Keratinocyte (primary cell): Measurements from ENCODE around the gene DBNDD2.

Experiments used
- EZH2 ChIP-seq: IDR thresholded peaks from one replicate; pipeline ENCODE4 v1.6.1; 2012; ENCODE audit warnings: inconsistent platforms, mild to moderate bottlenecking, low read length, moderate library complexity
- TF ChIP-seq, protein P1 (sequence below), 3 experiments: IDR thresholded peaks in 1 of 3; conservative IDR thresholded peaks in 1 of 3; optimal IDR thresholded peaks in 1 of 3; 2 replicates in 2 of 3; 3 replicates in 1 of 3; pipeline versions ENCODE3 to v1.5.1; 2011; ENCODE audit warnings: low read length in 3 of 3, mild to moderate bottlenecking in 3 of 3, moderate library complexity in 2 of 3, control low read depth in 1 of 3, inconsistent platforms in 1 of 3; ENCODE audit not compliant: insufficient read depth in 2 of 3; ENCODE audit errors: extremely low read depth in 1 of 3

DNA sequence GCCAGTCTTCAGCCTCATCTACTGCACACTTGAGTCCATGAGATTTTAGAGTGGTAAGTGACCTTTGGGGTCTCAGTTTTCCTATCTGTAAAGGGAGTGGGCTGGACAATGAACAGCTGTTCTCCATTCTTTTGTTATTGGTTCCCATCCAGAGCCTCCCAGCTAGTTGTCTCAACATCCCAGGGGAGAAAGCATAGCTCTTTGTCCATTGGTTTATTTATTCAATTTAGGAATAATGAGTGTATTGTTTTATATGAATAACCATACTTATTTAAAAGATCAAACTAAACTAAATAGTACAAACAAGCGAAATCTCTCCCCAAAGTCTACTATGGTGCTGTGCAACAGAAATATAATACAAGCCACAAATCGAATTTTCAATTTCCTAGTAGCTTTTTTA, 21.5 kb downstream of the DBNDD2 start:
- TF ChIP-seq, protein P1, sequence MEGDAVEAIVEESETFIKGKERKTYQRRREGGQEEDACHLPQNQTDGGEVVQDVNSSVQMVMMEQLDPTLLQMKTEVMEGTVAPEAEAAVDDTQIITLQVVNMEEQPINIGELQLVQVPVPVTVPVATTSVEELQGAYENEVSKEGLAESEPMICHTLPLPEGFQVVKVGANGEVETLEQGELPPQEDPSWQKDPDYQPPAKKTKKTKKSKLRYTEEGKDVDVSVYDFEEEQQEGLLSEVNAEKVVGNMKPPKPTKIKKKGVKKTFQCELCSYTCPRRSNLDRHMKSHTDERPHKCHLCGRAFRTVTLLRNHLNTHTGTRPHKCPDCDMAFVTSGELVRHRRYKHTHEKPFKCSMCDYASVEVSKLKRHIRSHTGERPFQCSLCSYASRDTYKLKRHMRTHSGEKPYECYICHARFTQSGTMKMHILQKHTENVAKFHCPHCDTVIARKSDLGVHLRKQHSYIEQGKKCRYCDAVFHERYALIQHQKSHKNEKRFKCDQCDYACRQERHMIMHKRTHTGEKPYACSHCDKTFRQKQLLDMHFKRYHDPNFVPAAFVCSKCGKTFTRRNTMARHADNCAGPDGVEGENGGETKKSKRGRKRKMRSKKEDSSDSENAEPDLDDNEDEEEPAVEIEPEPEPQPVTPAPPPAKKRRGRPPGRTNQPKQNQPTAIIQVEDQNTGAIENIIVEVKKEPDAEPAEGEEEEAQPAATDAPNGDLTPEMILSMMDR (optimal IDR thresholded peaks at IDR 0.05 in 1 of 3, IDR thresholded peaks at IDR 0.05 in 1 of 3, conservative IDR thresholded peaks at IDR 0.05 in 1 of 3; ENCODE audit: extremely low read depth in 1 of 3, insufficient read depth in 2 of 3, low read length in 3 of 3): no peak
- TF ChIP-seq EZH2: no peak
